NCI-H2107 (cell line): Measurements from ENCODE around the gene AMOTL2.

Experiments
- DNase-seq: peaks from one replicate; lab custom pipeline; 2025; lab: John Stamatoyannopoulos, UW

Gene AMOTL2

GRCh38 chr3:134366221-134366927 is 7.9 kb downstream of the AMOTL2 start:
- DNase-seq: no peak

- no peak for DNase-seq
Observed at GRCh38 chr3:134365766-134366065, 8.5 kb downstream of the AMOTL2 start.

DNA sequence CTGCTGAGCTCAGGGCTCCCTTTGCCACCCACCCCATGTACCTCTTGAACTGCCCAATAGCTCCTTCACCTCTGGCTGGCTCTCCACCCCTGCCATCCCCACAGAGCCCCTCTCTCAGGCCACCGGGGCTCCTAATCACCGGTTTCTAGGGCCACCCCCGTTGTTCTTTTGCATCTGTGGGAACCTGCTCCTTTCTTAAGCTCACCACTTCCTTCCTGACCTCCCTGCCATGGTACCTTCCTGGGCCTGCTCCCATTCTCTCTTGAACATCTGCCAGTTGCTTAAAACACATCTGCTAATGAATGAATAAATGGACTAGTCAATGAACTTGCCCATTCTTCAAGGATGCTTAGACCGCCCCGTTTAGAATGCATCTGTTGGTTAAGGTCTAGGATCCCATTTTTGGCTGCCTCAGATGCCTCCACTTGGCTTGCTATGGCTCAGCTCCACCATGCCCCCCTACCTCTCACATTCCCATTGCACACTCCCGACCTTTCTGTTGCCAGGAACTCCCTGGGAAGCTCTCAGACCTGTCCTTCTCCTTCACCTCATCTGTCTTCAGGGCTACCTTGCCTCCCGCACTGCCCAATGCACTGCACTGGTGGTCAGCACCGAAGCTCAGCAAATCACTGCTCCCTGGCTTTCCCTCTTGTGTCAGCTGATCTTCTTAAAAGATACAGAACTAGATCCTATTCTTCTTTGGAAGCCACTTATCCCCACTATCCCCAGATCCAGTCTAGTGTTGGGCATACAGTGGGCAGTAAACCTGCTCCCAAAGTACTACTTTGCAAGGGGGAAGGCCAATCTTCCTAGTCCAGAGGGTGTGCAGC is 9.1 kb downstream of the AMOTL2 start:
- no peak for DNase-seq

- DNase-seq: peak; percentile 73
Observed at GRCh38 chr3:134364061-134364935, 9.9 kb downstream of the AMOTL2 start.

DNA sequence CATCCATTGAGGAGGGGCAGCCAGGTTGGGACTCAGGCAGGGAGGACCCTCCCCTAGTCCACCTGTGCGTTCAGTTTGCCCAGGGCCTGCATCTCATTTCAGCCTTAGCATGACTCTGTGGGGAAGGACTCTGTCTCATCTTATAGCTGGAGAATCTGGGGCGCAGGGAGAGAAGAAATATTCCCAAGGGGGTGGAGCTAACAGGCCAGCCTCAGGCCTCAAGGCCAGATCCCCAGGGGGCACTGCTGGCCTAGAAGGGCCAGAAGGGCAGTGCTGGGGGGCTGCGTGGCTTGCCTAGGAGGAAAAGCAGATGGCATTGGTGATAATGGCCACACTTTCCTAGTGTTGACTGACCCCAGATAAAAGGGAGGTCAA is 10.9 kb downstream of the AMOTL2 start:
- DNase-seq: no peak

GRCh38 chr3:134362670-134363380 is 11.4 kb downstream of the AMOTL2 start:
- DNase-seq: no peak

DNA sequence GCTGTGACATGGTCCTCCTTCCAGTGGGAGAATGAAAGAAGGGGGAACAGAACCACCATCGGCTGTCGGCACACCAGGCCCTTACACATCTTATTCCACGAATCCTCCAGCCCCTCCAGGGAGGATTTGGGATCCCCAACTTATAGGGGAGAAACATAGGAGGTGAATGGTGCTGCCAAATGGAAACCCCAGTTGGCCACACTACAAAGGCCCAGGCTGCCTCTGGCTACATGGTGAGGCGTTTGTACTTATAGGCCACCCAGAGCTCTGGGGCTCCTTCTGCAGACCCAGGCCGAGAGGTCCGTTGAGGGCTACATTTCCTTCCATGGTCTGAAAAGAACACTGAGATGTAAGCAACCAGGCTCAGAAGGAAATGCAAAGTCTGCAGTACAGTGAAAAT is 12.0 kb downstream of the AMOTL2 start:
- no peak for DNase-seq

DNA sequence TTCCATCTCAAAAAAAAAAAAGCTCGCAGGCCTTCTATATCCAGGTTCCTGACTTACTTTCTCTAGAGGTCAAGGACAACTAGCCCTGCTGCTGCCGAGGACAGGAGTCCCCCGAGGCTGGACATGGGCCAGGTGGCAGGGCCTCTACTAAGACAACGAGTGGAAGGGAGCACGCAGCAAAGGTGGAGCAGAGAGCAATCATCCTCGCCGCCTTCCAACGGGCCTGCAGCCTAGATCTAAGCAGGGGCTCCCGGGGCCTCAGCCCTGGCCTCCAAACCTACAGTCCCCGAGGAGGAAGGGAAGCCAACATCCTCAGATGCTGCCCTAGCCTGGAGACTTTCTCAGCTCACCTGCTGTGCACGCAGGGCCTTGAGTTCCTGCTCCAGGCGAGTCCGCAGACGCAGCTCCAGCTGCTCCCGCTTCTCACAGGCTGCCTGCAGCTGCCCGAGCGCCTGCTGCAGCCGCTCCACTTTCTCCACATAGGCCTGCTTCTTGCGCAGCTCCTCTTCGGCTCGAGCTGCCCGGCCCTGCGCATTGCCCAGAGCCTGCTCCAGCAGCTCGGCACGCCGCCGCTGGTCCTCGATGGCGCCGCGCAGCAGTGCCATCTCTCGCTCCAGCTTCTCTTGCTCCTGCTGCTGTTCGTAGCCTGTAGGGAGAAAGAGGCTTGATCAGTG is 12.9 kb downstream of the AMOTL2 start:
- DNase-seq: no peak

GRCh38 chr3:134360046-134360445 is 14.2 kb downstream of the AMOTL2 start:
- DNase-seq: no peak

DNA sequence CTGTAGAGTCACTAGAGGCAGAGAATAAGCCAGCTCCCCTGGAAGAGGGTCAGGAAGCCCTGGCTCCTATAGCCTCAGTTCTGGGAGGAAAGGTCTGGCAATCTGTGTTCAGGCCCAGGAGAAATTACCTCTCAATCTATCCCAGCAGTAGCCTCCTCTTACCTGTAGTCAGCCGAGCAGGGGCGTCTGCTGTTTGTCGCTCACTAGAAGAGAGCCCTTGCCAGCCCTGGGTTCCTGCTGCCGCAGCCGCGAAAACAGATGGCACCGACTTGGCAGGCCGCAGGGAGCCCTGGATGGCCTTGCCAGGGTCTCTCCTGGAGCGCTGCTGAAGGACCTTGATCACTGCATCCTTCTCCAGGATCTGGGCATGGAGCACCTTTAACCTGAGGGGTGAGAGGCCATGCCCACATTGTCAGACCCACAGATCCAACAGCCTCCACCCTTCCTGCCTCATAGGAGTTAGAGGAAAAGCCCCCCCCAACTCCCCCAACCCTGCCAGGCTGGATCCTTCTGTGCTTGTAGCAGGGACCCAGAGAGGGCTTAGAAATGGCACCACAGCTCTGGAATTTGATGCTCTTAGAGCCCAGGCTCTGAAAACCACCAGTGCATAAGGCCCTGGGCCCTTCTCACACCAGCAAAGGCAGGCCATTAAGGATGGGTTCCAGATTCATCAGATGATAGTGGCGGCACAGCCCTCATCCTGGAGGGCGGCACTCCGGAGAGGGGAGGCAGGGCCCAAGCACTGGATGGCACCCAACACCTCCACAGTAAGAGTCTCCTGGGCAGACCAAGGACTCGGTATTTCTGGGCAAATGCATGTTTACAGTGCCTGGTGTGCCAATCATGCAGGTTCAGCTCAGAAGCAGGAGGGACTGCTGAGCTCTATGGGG is 14.9 kb downstream of the AMOTL2 start:
- no peak for DNase-seq

DNA sequence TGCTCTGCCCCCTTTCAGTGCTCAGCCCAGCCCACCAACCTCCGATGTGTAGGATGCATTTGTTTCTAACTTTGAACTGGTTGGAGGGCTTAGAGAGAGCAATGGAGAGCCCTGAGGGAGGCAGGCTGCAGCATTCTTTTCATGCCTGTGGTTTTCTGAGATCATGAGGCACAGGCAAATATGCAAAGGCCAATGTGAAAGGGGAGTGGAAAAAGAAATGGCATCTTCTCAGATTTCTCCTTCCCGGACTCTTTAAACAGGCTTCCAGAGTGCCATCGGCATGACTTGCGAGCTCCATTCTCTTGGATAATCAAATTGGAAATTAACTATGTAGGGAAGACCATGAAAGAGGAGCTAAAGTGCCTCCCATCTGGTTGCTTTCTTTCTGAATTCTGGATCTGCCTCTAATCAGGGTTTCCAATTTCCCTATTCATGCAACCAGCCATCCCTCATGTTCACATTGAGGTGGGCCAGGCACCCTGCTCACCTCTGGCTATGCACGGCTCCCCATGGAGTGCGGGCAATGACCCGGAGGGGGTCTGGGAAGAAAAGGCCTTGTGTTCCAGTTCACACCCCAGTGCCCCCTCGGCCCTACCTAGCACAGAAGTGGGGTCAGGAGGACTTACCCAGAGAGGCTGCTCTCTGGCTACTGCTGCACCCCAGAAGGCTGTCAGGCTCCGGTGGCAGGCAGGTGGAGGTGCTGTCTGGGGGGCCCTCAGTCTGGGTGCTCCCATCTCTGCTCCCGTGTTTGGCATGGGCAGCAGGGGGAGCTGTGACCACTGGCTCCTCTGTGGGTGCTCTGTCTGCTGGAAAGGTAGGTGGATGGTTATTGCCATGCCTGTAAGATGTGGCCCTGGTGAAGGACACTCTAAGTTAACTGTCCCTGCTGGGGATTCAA is 16.1 kb downstream of the AMOTL2 start:
- DNase-seq: no peak

- DNase-seq: no peak
Observed at GRCh38 chr3:134357261-134357913, 16.9 kb downstream of the AMOTL2 start.

GRCh38 chr3:134356411-134357040 is 17.7 kb downstream of the AMOTL2 start:
- no peak for DNase-seq

DNA sequence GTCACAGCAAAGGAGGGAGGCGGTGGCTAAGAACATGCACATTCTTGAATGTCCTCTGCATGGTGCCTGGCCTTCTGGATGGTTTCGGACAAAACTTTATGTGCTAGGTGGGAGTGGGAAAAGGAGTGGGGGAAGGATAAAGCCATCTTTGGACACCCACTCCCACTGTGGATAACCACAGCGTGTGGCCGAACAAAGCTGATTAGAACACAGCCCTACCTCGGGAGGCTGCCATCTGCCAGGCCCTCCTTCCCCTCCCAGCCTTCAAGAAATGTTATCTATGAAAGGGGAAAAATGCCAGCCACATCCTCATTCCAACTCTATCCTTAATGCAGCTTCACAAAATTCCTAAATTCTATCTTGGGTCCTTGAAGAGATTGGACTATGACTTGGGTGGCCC is 18.8 kb downstream of the AMOTL2 start:
- no peak for DNase-seq

DNA sequence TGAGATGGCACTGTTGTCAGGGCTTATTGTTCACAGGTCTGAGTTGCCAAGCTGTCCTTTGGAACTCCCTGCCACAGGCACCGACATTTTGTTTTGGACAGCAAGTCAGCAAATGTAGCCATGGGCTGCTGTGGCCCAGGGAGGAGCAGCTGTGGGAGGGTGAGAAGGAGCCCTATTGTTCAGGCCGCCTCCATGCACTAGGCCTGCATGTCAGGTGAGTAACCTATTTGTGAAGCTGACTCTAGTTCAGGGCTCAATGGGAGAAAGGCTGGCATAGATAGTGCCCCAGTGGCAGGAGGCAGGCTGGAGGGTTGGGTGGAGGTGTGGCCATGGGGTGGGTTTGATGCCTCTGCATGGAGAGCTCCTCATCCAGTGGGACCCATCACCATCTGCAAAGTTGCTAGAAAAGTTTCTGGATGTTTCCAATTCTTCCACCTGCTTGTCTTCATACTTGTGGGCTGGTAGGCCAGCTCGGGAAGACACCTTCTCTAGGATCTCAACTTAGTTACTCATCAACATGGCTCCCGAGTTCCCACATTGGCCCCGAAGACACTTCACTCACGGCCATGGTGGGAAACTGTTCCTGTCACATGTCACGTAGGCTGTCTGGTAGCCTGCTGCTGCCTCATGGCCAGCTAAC is 19.5 kb downstream of the AMOTL2 start:
- DNase-seq: no peak

- DNase-seq: no peak
Observed at GRCh38 chr3:134353831-134354611, 20.2 kb downstream of the AMOTL2 start.

DNA sequence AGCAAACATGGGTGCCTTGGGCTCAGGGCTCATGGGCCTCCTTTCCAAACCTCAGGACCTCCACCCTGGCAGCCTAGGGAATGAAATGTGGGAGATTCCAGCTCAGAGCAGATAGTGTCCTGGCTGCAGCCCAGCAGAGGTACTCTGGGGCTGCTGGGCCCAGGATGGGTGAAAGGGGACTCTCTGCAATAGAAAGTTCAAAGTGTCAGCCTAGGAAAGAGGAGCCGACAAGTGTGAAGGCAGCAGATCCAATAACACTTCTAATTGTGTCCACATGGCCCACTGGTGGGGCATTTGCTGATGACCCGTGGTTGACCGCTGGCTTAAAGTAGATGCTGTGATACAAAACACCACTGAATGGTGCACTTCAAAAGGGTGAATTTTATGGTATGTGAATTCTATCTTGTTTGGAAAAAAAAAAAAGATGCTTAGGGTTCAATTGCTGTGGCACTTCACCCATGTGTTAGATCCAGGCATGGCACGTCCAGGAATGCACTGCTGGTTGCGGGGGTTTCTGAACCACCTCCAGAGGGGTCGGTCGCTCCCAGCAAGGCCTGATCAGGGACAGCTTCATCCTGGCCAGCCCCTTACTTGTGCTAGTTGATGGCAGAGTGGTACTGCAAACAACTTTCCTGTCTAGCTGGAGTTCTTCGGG is 20.9 kb downstream of the AMOTL2 start:
- DNase-seq: no peak
